OCI-LY1 (cell line): ENCODE measurements around the gene CYP26A1.

Experiments
- H2AFZ ChIP-seq: fragments of 200-600 bp; sonication (generic), shearing (Covaris generic); 2 replicates; pipeline ENCODE4 v1.6.0; 2014; ENCODE audit warnings: antibody characterized with exemption, mild to moderate bottlenecking, low read length
- H3F3A ChIP-seq: fragments of 200-600 bp; sonication (generic), shearing (Covaris generic); 2 replicates; pipeline ENCODE4 v1.6.0; 2014; ENCODE audit warnings: mild to moderate bottlenecking, antibody characterized with exemption, low read length, moderate library complexity; ENCODE audit not compliant: insufficient read depth
- H3K27ac ChIP-seq: fragments of 200-600 bp; sonication (generic); 2 replicates; pipeline ENCODE4 v1.5.1; 2014; ENCODE audit warnings: low read length, mixed run types, mild to moderate bottlenecking, low read depth; ENCODE audit not compliant: poor library complexity, severe bottlenecking
- H3K27me3 ChIP-seq: fragments of 200-600 bp; sonication (generic); 2 replicates; pipeline ENCODE4 v1.6.0; 2014; ENCODE audit warnings: antibody characterized with exemption, mild to moderate bottlenecking, low read length, moderate library complexity; ENCODE audit not compliant: insufficient read depth
- H3K36me3 ChIP-seq: fragments of 200-600 bp; sonication (generic); 2 replicates; pipeline ENCODE4 v1.6.1; 2014; ENCODE audit warnings: mild to moderate bottlenecking, antibody characterized with exemption, low read length, moderate library complexity, mixed read lengths; ENCODE audit not compliant: insufficient read depth
- H3K4me1 ChIP-seq: fragments of 200-600 bp; sonication (generic); 2 replicates; pipeline ENCODE4 v1.5.1; 2014; ENCODE audit warnings: mild to moderate bottlenecking, low read length, moderate library complexity; ENCODE audit not compliant: insufficient read depth, severe bottlenecking
- H3K4me2 ChIP-seq: fragments of 200-600 bp; sonication (generic), shearing (Covaris generic); 2 replicates; pipeline ENCODE4 v1.6.1; 2014; ENCODE audit warnings: low read length
- H3K4me3 ChIP-seq: fragments of 200-600 bp; sonication (generic); 2 replicates; pipeline ENCODE4 v1.5.1; 2014; ENCODE audit warnings: low read length, low read depth, mild to moderate bottlenecking, mixed read lengths; ENCODE audit not compliant: poor library complexity, severe bottlenecking
- H3K79me2 ChIP-seq: fragments of 200-600 bp; shearing (Covaris generic); 2 replicates; pipeline ENCODE4 v1.6.1; 2016; ENCODE audit warnings: mixed run types, low read length, mixed read lengths; ENCODE audit not compliant: insufficient read depth
- H3K9ac ChIP-seq: fragments of 200-600 bp; sonication (generic), shearing (Covaris generic); 2 replicates; pipeline ENCODE4 v1.6.1; 2014; ENCODE audit warnings: mild to moderate bottlenecking, low read length, mixed read lengths
- H3K9me2 ChIP-seq: fragments of 200-600 bp; sonication (generic), shearing (Covaris generic); 2 replicates; pipeline ENCODE4 v1.6.1; 2014; ENCODE audit warnings: low read depth, mild to moderate bottlenecking, low read length, mixed read lengths
- H3K9me3 ChIP-seq: fragments of 200-600 bp; shearing (Covaris generic); 2 replicates; pipeline ENCODE4 v1.6.1; 2014; ENCODE audit warnings: low read length, mixed read lengths
- H4K20me1 ChIP-seq: fragments of 200-600 bp; sonication (generic), shearing (Covaris generic); 2 replicates; pipeline ENCODE4 v1.6.0; 2016; ENCODE audit warnings: mild to moderate bottlenecking, low read length; ENCODE audit not compliant: insufficient read depth
- CTCF ChIP-seq: fragments of 200-600 bp; sonication (generic), shearing (Covaris generic); IDR thresholded peaks from 2 replicates; pipeline ENCODE4 v1.5.1; 2017; ENCODE audit warnings: mild to moderate bottlenecking, antibody characterized with exemption, low read length, moderate library complexity, mixed read lengths
- EZH2 ChIP-seq: fragments of 200-600 bp; sonication (generic), shearing (Covaris generic); IDR thresholded peaks from 2 replicates; pipeline ENCODE4 v1.8.0; 2017; ENCODE audit warnings: borderline replicate concordance, mixed run types, mild to moderate bottlenecking, antibody characterized with exemption, low read length, moderate library complexity, mixed read lengths

Gene CYP26A1

GRCh38 chr10:93123766-93124165 is 50.1 kb downstream of the CYP26A1 start:
- H3F3A ChIP-seq = no peaks in the 10 kb centered on the region
- H3K4me2 ChIP-seq = no peak overlapping the region
- H3K4me3 ChIP-seq = no peak overlapping the region
- H3K27me3 ChIP-seq = no peaks in the 10 kb centered on the region
- no peak overlapping the region for H3K27ac ChIP-seq
- no peaks in the 10 kb centered on the region for H3K36me3 ChIP-seq
- no peaks in the 10 kb centered on the region for H3K9me3 ChIP-seq
- no peaks in the 10 kb centered on the region for H3K4me1 ChIP-seq
- no peaks in the 10 kb centered on the region for H4K20me1 ChIP-seq
- H2AFZ ChIP-seq = no peak overlapping the region
- H3K9ac ChIP-seq = no peak overlapping the region
- H3K9me2 ChIP-seq = no peaks in the 10 kb centered on the region
- no peaks in the 10 kb centered on the region for H3K79me2 ChIP-seq
- no peak for TF ChIP-seq EZH2
- TF ChIP-seq CTCF = no peak

DNA sequence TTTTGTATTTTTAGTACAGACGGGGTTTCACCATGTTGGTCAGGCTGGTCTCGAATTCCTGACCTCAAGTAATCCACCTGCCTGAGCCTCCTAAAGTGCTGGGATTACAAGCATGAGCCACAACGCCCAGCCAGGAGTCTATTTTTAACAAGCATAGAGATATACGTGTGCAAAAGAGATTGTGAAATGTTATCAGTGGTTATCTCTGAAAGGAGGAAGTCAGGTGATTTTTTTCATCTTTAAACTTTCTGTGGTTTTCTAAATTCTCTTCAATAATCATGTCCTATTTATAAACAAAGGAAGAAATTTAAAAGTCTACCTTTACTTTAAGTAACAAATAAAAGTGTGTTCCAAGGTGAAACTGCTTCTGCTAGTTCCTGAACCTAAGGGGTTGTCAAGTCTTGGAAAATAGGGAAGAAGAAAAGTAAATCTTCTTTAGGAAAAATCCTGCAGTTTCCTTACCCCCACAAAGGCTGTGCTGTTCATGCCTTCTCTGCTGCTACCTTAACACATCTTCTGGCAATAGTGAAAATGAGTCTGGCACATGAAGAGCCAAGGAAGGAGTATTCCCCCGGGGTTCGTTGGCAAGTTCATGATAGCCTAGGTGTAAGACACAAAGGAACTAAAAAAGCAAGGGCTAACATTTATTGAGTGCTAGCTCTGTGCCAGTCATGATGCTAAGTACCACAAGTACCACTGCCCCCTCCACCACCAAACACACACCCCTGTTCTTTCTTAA is 51.1 kb downstream of the CYP26A1 start:
- Histone ChIP-seq H3K9me3 (no peaks in the 10 kb centered on the region), H3F3A (no peaks in the 10 kb centered on the region), H3K4me3 (no peak overlapping the region), H3K27ac (no peak overlapping the region), H3K9ac (no peak overlapping the region), H3K4me1 (no peaks in the 10 kb centered on the region), H4K20me1 (no peaks in the 10 kb centered on the region), H3K27me3 (no peaks in the 10 kb centered on the region), H3K4me2 (no peak overlapping the region), H2AFZ (no peak overlapping the region), H3K79me2 (no peaks in the 10 kb centered on the region), H3K36me3 (no peaks in the 10 kb centered on the region), H3K9me2 (no peaks in the 10 kb centered on the region)
- no peak for TF ChIP-seq CTCF

GRCh38 chr10:93125966-93126365 is 52.3 kb downstream of the CYP26A1 start:
- Histone ChIP-seq H3K27me3 (no peaks in the 10 kb centered on the region), H3K4me2 (no peak overlapping the region), H3K27ac (no peak overlapping the region), H3F3A (no peaks in the 10 kb centered on the region), H3K4me1 (no peaks in the 10 kb centered on the region), H3K4me3 (no peak overlapping the region), H4K20me1 (no peaks in the 10 kb centered on the region), H3K36me3 (no peaks in the 10 kb centered on the region), H3K9ac (no peak overlapping the region), H3K79me2 (no peaks in the 10 kb centered on the region), H3K9me3 (no peaks in the 10 kb centered on the region), H2AFZ (no peak overlapping the region), H3K9me2 (no peaks in the 10 kb centered on the region)
- TF ChIP-seq EZH2 (no peak), CTCF (no peak)
